K562 (cell line): ENCODE results near the gene ENTREP3. TPM values are rescaled to one million over a fixed set of nuclear protein-coding genes. Genes with fewer than 3 reads are reported as not detected.

Experiments
- ATF3 ChIP-seq, 2 experiments: fragments of 450-650 bp in 1 of 2; sonication (generic) in 1 of 2; formaldehyde crosslinking in 1 of 2; IDR thresholded peaks in 1 of 2; conservative IDR thresholded peaks in 1 of 2; 2 replicates each; pipeline versions ENCODE4 v1.6.1 to v1.8.1; 2016 to 2023; ENCODE audit warnings: mild to moderate bottlenecking in 2 of 2, moderate library complexity in 2 of 2, inconsistent platforms in 1 of 2, missing genetic modification reagents in 1 of 2
- CREB3 ChIP-seq: fragments of 450-650 bp; conservative IDR thresholded peaks from 2 replicates; pipeline ENCODE4 v1.6.1; 2016; ENCODE audit warnings: missing genetic modification characterization, low read depth, mild to moderate bottlenecking, missing compliant biosample characterization, moderate library complexity
- ESRRA ChIP-seq: fragments of 450-650 bp; IDR thresholded peaks from 2 replicates; pipeline ENCODE4 v1.6.1; 2014; ENCODE audit warnings: low read depth, mild to moderate bottlenecking, moderate library complexity, borderline replicate concordance
- FOS ChIP-seq: IDR thresholded peaks from 3 replicates; pipeline ENCODE4 v1.6.1; 2011; ENCODE audit not compliant: insufficient read length; ENCODE audit errors: extremely low read depth
- FOXK1 ChIP-seq: sonication (generic); formaldehyde crosslinking; IDR thresholded peaks from 2 replicates; pipeline ENCODE4 v1.8.0; 2022; ENCODE audit warnings: missing genetic modification reagents, mild to moderate bottlenecking, borderline replicate concordance
- GABPB2 ChIP-seq: fragments of 250-450 bp; sonication (Bioruptor Pico); conservative IDR thresholded peaks from 2 replicates; pipeline ENCODE4 v1.5.1; 2021; ENCODE audit warnings: mild to moderate bottlenecking
- HNRNPH1 ChIP-seq: fragments of 200-400 bp; formaldehyde crosslinking; optimal IDR thresholded peaks from 2 replicates; pipeline ENCODE3; 2017; ENCODE audit warnings: low read depth, mild to moderate bottlenecking, low read length, moderate library complexity
- HNRNPLL ChIP-seq: fragments of 200-400 bp; formaldehyde crosslinking; IDR thresholded peaks from 2 replicates; pipeline ENCODE4 v1.6.1; 2017; ENCODE audit warnings: low read length, low read depth, mild to moderate bottlenecking; ENCODE audit not compliant: poor library complexity, severe bottlenecking
- VEZF1 ChIP-seq: fragments of 200-800 bp; sonication (Bioruptor generic); IDR thresholded peaks from 2 replicates; pipeline ENCODE4 v1.6.1; 2017; ENCODE audit warnings: missing genetic modification characterization, missing compliant biosample characterization
- ZBTB26 ChIP-seq: fragments of 450-650 bp; formaldehyde crosslinking; IDR thresholded peaks from 2 replicates; pipeline ENCODE4 v1.4.0; 2022; ENCODE audit warnings: missing genetic modification characterization
- ZNF12 ChIP-seq: sonication (generic); formaldehyde crosslinking; IDR thresholded peaks from 2 replicates; pipeline ENCODE4 v1.4.0; 2020; ENCODE audit warnings: mild to moderate bottlenecking, missing genetic modification reagents
- ZNF146 ChIP-seq: IDR thresholded peaks from one replicate; pipeline ENCODE4 v1.6.1; 2018; ENCODE audit warnings: missing compliant biosample characterization; ENCODE audit not compliant: unreplicated experiment
- ZNF277 ChIP-seq: fragments of 250-450 bp; sonication (Bioruptor Pico); IDR thresholded peaks from 2 replicates; pipeline ENCODE4 v1.8.0; 2022; ENCODE audit warnings: inconsistent platforms, mild to moderate bottlenecking, moderate library complexity, borderline replicate concordance
- ZNF41 ChIP-seq: fragments of 250-450 bp; sonication (Bioruptor Pico); conservative IDR thresholded peaks from 2 replicates; pipeline ENCODE4 v1.4.0; 2020; ENCODE audit warnings: mild to moderate bottlenecking
- ZNF639 ChIP-seq, 2 experiments: fragments of 200-800 bp in 1 of 2; sonication (Bioruptor generic) in 1 of 2; sonication (generic) in 1 of 2; formaldehyde crosslinking in 1 of 2; IDR thresholded peaks in 1 of 2; conservative IDR thresholded peaks in 1 of 2; 2 replicates each; pipeline versions ENCODE4 v1.5.0 to v1.6.1; 2016 to 2020; ENCODE audit warnings: missing compliant biosample characterization in 1 of 2, missing genetic modification characterization in 1 of 2, missing genetic modification reagents in 1 of 2
- polyA plus RNA-seq, 8 experiments: library from polyadenylated mRNA; depleted of rRNA in 4 of 8; stranded (reverse) in 5 of 8; unstranded in 3 of 8; fragments of >200 nt; fragmentation: Nextera tagmentation in 2 of 8; fragmentation: Illumina TruSeq in 1 of 8; extraction: Ambion mirVana in 2 of 8; extraction: Trizol in 1 of 8; gene quantifications; 2 replicates each; pipeline versions ENCODE4 v1.2.1 to v1.2.3, GENCODE V29; 2011 to 2014; ENCODE audit warnings: inconsistent platforms in 1 of 8, missing spikeins in 1 of 8
- total RNA-seq, 7 experiments: library from RNA; depleted of rRNA in 6 of 7; stranded (reverse); fragments of >200 nt in 6 of 7; fragmentation: Illumina TruSeq in 2 of 7; extraction: Trizol in 2 of 7; gene quantifications; 2 replicates each; pipeline versions ENCODE4 v1.2.1 to v1.2.3, GENCODE V29; 2011 to 2021; ENCODE audit warnings: low replicate concordance in 1 of 7

ENTREP3 gene
- total and polyA plus RNA-seq, 9 of the 15 experiments (the other 6 are each of a cell fraction or from before 2014, with no cell fraction given) = 1.9 to 41.8 (median 5.9) TPM

- TF ChIP-seq ATF3 (IDR thresholded peaks at IDR 0.05) = no peak
- no peak for TF ChIP-seq ATF3 (CRISPR knock-in tag; conservative IDR thresholded peaks at IDR 0.05)
- TF ChIP-seq FOXK1 (CRISPR knock-in tag) = no peak
- no peak for TF ChIP-seq ZBTB26
- TF ChIP-seq HNRNPLL = no peak
- peak; percentile 23; the same call in 1 of the 2 replicates for TF ChIP-seq ESRRA
- no peak for TF ChIP-seq ZNF277 (CRISPR knock-in tag)
- no peak for TF ChIP-seq ZNF41 (CRISPR knock-in tag)
- TF ChIP-seq ZNF146 (CRISPR knock-in tag) = no peak
- no peak for TF ChIP-seq FOS
- no peak for TF ChIP-seq ZNF12
- TF ChIP-seq ZNF639 (CRISPR knock-in tag; conservative IDR thresholded peaks at IDR 0.05 in 1 of 2, IDR thresholded peaks at IDR 0.05 in 1 of 2) = no peak
- TF ChIP-seq CREB3 = no peak
- TF ChIP-seq VEZF1 (CRISPR knock-in tag) = peak; percentile 34; the same call in 1 of the 2 replicates
- TF ChIP-seq GABPB2 (CRISPR knock-in tag) = no peak
- no peak for TF ChIP-seq HNRNPH1
- TF ChIP-seq, all 486 proteins: peak for 47
Measured at GRCh38 chr1:155206891-155207805, 48.1 kb downstream of the ENTREP3 start (continued).
